ENCODE data around the gene NPAS1. TPM values are rescaled to one million over a fixed set of nuclear protein-coding genes. Genes with fewer than 3 reads are reported as not detected.

NPAS1 gene, protein sequence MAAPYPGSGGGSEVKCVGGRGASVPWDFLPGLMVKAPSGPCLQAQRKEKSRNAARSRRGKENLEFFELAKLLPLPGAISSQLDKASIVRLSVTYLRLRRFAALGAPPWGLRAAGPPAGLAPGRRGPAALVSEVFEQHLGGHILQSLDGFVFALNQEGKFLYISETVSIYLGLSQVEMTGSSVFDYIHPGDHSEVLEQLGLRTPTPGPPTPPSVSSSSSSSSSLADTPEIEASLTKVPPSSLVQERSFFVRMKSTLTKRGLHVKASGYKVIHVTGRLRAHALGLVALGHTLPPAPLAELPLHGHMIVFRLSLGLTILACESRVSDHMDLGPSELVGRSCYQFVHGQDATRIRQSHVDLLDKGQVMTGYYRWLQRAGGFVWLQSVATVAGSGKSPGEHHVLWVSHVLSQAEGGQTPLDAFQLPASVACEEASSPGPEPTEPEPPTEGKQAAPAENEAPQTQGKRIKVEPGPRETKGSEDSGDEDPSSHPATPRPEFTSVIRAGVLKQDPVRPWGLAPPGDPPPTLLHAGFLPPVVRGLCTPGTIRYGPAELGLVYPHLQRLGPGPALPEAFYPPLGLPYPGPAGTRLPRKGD
- total RNA-seq, result 1.3 TPM

DNA sequence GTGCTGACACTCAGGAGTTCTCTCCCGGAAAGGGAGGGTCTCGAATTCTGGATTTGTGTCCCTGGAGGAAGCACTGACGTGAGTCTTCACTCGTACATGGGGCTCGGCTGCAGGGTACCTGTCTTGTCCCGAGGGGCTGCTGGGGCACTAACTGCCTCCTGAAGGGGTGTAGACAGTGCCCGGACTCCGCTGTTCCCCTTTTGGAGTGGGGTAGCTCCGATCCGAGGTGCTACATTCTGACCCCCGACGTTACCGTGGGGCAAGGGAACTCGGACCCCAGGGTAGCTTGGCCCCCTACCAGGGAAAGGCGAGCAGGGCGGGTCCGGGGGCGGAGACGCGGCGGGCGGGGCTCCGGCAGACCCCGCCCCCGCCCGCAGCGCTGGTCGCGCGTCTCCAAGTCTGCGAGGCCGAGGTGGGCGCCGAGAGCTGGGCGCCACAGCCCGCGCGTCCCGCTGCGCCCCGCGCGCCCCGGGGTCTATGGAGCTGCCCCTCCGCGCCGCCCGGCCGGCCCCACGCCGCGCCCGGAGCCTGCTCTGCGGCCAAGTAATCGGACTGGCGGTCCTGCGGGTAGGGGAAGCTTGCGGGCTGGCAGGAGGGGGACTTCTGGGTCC, at the start of gene NPAS1:
Gene NPAS1, plus strand, starts transcription at position 407 of the 611 bp plus-strand sequence. CDS start 1,211 bp downstream, outside the sequence.
- no peak for DNase-seq (ENCODE audit: low read depth in 2 of 3, low spot score in 2 of 3)

DNA sequence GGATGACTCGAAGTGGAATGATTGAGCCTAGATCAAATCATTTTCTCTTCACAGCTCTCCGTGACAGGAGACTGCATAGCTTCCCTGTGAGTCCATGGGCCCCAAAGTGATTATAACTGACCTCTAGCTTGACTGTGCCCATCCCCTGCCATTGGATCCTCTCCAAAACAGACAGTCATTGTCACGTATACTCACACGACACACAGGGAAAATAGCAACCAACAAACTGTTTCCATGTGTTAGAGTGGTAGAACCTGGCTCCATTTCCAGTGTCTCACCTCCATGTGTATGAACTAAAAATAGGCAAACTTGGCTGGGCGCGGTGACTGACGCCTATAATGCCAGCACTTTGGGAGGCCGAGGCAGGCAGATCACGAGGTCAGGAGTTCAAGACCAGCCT, 48.8 kb upstream of the NPAS1 start:
- no peak for DNase-seq (ENCODE audit: low read depth in 2 of 3, low spot score in 2 of 3)

DNA sequence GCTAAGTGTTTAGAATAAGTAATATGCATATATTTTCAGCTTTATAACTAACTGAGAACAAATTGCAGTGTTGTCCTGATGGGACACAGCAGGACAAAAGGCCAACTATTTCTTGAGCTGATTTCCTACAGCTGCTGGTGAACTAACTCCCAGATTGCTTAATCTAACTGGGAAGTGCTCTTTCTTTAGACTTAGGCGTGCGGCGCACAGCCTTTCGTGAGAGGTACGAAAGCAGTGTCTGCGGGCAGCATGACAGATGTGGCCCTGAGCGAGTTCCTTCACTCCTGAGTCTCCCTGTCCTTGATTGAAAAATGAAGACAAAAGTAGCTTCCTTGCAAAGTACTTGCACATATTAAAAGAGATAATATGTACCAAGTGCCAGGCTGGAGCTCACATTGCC, 47.3 kb upstream of the NPAS1 start:
- no peak for DNase-seq (ENCODE audit: low read depth in 2 of 3, low spot score in 2 of 3)

DNA sequence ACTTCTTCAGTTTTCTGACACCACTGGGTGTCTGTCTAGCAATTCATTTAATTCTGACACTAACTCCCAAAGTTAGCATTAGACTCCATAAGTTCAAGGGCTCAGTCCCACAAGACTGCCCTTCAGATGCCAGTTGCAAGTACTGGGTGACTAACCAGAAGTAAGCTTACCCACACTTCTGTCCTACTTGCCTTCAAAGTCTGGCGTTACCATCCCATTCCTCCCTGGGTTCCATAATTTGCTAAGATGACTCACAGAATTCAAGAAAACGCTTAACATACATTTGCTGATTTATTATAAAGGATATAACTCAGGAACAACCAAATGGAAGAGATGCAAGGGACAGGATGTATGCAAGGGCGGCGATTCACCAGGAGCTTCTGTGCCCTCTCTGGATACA, 45.5 kb upstream of the NPAS1 start:
- DNase-seq (ENCODE audit: low read depth in 2 of 3, low spot score in 2 of 3), result no peak

DNA sequence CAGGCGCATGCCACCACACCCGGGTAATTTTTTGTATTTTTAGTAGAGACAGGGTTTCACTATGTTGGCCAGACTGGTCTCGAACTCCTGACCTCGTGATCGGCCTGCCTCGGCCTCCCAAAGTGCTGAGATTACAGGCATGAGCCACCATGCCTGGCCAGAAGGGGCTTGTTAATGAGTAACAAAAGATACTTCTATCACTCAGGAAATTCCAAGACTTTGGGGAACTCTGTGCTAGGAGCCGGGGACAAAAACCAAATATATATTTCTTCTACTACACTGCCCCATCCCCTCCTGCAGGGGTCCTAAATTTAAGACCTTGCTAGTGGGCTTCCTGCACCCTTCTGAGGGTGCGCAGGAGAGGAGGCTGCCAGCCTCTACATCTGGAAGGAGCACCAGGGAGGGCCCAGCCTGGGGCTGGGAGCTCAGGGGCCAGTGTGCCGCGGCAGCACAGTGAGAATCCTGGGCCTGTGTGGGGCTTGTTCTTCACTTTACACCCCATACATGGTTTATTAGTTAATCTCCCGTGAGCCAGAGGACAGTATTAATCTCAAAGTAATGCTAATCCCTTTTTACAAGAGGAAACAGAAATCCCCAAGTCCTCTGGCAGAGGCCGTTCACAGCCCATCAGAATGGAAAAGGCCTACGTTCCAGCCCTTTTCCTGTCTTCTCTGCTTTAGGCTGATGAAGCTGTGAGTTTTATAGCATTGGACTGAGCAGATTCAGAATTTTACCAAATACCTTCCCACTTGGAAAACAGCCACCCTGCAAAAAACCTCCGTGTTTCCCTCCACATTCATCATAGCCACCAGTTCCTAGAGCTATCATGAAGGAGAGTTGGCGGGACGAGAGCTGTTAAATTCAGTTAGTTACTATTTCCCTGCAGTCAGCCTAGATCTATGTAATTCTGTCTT, 44.4 kb upstream of the NPAS1 start:
- no peak for DNase-seq (ENCODE audit: low read depth in 2 of 3, low spot score in 2 of 3)

DNA sequence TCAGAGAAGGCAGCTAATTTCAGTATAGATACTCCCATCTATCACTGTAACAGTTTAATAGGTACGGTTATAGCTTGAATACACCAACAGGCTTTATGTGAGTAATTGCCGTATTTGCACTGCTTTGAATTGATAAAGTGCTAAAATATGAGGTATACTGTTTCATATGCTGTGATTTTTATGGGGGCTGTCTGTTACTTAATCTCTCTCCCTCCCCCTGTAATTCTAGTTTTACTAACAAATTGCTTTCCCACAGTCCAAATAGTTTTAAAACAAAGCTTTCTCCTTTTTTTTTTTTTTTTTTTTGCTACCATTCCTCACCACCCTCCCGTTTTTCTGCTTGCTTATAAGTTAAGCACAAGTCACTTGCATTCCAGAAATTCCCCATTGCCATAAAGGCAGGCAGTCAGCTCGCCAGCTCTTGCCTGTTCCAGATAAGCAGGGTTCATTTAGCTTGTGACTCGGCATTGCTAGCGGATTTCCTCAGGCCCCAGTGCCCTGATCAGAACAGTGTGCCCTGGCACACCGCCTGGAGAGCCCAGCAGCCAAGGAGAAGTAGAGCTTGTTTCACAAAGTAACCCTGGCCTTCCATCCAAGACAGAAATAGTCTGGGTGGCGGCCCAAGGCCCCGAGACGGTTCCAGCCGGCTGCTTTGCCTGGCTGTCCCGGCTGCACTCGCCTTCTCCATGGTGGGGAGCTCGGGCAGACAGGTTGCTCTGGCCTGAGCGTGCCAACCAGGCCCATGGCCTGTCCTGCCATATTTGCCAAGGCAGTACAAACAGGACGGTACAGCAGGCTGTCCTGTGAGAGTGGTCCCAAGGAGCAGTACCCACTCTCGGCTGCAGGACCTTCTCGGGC, 43.5 kb upstream of the NPAS1 start:
- no peak for DNase-seq (ENCODE audit: low read depth in 2 of 3, low spot score in 2 of 3)

DNA sequence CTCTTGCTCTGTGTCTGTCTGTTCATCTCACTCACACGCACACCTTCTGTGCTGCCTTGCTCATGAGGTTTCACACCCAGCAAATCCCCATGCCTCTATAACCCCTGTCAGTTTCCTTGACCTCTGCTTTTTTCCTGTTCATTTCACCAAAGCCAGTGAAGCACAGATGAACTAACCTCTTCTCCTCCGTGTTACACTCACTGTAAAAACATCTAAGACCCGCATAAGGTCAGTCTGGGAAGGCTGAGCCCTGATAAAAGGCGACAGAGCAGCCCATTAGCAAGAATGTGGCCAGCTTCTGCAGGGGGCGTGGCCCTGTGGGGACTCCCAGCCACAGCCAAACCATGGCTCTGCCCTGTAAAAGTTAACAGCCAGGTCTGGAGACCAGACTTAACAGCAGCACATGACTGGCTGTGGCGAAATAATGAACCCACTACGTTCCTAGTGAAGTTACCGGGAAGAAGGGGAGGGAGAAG, 42.8 kb upstream of the NPAS1 start:
- no peak for DNase-seq (ENCODE audit: low read depth in 2 of 3, low spot score in 2 of 3)

DNA sequence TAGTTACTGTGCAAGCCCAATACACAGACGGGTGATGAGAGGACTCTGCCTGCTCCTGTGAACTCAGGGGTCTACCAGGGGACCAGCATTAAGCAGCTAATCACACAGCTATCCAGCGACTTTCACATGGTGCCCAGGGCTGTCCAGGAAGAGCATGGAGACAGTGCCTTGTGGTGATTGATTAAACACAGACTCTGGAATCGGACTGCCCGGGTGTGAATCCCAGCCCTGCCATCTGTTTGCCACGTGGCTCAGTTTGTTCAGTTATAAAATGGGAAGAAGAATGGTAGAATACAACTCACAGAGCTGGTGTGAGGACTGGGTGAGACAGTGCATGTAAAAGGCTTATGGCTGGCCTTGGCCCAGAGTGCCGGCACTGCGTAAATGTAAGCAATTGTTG, 42.1 kb upstream of the NPAS1 start:
- DNase-seq (ENCODE audit: low read depth in 2 of 3, low spot score in 2 of 3), result no peak

DNA sequence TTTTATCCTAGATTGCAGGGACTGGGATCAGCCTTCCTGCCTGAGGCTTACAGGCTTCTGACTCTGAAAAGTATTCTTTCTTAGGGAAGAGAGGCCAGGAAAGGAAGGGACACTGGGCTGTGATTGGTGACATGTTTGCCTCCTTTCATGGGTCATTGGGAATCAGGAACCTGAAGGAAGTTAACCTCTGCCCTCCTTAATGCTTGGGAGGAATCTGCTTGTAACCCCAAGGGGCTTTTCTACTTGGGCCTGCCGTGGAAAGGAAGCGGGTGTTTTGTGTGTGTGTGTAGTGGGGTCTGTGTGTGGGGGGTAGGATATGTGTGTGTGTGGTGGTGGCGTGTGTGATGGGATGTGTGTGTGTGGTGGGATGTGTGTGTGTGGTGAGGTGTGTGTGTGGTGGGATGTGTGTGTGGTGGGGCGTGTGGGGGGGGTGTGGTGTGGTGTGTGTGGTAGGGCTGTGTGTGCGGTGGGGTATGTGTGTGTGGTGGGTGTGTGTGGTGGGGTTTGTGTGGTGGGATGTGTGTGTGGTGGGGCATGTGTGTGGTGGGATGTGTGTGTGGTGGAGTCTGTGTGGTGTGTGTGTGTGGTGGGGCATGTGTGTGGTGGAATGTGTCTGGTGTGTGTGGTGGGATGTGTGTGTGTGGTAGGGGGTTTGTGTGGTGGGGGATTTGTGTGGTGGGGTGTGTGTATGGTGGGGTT, 41.3 kb upstream of the NPAS1 start:
- DNase-seq (ENCODE audit: low read depth in 2 of 3, low spot score in 2 of 3), result no peak

DNA sequence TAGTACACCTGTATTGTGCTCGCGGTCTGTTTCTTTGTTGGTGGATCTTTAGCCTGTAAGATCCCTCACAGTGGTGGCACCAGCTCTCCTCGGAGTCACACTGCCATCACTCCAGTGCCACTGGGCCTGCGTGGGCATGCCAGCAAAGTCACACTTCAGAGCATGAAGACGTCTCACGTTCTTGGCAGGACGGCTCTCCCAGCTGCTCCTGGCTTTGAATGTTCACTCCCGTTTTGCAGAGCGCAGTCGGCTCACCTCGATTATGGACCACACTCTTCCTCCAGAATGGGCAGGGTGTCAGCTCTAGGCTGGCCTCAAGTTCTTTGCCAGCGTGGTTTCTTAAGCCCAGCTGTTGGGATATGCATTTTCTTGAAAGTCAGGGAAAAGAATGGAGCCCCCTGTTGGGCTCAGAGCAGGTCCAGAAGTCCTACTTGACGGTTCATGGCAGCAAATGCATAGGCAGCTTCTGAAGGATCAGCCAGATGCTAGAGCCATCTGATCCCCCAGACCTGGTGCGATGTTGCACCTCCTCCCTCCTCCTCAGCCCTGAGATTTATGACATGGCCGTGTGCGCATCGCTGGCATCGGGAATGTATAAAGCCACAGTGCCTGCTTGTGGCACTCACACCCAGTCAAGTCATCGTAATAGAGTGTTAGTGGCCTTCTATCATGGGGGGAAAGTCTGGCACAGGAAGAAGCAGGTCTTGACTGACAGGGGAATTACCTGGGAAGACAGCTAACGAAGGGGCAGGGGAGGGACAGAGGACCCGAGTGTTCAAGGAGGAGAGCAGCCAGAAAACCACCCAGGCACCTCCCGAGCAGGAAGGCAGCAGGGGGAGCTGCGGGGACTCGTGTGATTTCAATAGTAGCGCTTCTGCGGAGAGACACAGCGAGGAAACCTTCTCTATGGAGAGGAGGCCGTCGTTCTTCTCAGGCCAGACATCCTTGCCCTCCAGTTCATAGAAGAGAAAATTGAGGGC, 40.2 kb upstream of the NPAS1 start:
- no peak for DNase-seq (ENCODE audit: low read depth in 2 of 3, low spot score in 2 of 3)

DNA sequence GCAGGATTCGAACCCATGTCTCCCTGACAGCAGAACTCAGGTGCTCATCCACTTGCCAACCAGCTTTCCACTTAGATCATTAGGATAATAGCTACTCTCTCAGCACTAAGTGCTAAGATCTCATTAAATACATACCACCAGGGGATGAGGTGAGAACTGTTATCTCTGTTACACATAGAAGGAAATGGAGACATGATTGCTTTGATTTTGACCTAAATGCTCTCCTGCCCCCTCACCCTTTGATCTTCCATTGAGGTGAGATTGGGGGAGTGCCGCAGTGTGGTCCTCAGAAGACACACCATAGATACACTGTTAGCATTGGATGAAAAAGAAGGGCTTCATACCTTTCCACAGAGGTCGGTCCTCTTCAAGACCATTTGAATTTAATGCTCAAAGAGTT, 38.9 kb upstream of the NPAS1 start:
- DNase-seq (ENCODE audit: low read depth in 2 of 3, low spot score in 2 of 3), result no peak

DNA sequence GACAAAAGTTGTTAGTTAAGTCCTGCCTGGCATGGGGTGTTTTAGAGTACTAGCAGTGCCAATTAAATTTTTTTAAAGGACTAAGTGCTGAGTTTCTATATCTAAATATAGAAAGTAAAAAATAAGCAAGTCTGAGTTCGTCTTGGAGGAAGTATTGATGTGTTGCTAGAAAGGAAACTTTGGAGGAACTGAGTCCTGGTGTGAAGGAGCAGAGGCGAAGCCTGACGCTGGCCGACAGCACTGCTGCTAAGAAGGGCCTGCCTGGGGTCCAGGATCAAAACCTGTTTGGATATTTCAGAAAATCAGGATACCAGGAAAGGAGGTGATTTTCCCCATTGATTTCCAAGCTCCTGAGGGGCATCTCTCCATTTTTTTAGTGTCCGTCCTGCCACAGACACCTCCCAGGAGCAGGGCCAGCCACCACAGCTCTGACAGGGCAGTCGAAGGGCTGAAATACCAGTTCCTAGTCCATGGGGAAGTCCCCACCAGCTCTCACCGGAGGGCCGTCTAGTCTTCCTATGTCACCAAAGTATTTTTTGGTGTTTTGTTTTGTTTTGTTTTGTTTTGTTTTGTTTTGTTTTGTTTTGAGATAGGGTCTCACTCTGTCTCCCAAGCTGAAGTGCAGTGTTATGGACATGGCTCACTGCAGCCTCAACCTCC, 38.2 kb upstream of the NPAS1 start:
- DNase-seq (ENCODE audit: low read depth in 2 of 3, low spot score in 2 of 3), result peak in 1 of 3 donors; percentile 3

DNA sequence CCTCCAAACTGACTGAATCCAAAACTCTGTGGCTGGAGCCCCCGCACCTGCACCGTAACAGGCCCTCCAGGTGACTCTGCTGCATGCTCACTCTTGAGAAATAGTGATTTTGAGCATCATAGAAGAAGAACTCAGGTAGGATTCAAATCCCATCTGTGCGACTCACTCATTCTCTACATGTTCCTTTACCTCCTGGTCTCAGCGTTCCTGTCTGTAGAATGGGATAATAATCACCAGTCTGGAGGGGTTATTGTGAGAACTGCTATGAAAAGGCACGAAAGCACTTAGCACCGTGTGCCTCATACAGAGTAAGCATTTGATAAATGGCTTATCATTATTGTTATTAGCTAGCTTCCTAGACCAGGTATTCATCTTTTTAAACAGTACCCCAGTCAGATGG, 36.5 kb upstream of the NPAS1 start:
- DNase-seq (ENCODE audit: low read depth in 2 of 3, low spot score in 2 of 3), result no peak

DNA sequence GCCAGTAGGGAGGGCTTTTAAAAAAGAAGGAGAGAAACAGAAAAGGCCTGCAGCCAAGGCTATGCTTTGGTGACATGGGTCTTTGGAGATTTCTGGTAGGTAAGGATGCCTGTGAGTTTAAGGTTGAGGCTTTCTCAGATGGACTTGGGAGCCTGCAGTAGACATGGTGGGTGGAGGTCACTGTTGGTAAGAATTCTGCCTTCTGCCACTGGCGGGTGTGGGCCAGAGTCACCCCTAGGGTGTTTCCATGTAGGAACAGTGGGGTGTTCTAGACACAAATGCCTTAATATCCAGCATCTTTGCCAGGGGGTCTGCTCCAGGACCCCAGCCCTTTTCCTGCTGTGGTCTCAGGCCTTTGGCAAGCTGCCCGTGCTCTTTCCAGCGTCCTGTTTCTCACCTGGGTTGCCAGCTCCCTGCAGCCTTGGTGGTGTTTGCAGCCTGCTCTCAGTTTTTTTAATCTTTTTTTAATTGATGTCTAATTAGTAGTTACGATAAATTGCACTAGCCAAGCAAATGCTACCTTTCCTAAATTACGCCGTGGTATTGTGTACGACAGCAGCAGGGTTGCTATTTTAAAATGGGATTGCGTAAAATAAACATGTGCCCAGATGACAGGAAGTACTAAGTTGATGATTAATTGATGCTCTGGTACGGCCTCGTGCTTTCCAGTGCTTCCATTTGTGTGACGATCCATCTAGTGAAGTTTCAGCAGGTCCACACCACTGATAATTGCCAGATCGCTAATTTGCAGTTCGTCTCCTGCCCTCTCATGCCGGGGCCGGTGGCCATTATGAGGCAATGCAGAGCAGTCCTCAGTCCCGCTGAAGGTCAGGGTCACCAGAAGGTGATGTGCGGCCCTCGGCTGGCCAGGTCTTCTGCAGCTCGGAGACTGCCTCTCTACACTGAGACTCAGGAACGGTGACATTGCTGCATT, 35.3 kb upstream of the NPAS1 start:
- no peak for DNase-seq (ENCODE audit: low read depth in 2 of 3, low spot score in 2 of 3)

DNA sequence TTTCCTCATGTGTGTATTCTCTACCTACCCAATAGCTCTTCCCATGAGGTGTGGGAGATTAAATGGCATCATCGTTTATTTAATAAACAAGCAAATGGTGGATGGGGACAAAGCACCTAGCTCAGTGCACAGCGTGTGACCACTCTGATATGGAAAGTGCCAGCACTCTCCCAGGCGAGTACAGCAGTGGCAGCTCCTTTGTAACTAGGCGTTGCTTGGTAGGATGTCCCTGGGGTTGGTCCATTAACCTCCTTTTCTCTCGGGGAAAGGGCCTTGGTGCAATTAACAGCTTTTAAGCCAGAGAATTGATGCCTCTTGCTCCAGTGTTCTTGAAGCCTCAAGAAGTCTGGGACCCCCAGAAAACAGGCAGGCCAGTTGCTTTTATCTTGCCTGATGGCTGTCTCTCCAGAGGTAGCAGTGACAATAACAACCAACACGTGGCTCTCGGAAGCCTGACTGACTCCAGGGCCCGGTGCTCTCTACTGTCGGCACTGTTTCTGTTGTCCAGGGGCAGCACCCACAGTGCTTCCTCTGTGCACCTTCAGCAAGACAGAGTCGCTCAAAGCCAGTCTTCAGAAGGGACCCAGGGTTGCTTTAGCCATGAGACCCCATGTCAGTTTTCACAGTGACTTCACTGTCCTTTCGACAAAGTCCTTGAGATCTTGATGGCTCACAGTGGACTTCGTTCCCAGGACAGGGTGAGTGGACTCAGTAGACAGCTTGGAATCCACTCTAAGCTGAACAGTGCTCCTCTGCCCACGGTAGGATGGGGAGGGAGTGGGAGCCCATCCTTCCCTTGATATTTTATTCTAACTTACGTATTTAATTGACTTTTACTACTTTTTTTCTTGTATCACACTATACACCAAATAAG, 33.9 kb upstream of the NPAS1 start:
- no peak for DNase-seq (ENCODE audit: low read depth in 2 of 3, low spot score in 2 of 3)
